HG02938 (cell line): ENCODE results near the gene CDC5L.

ENCODE experiments used
- ATAC-seq: cut with Tn5 transposase; IDR thresholded peaks from one replicate; pipeline ENCODE4 v1.9.1; 2021; ENCODE audit warnings: mild to moderate bottlenecking, moderate library complexity; ENCODE audit not compliant: unreplicated experiment

CDC5L gene

GRCh38 chr6:44410363-44410762, 22.9 kb downstream of the CDC5L start:
- ATAC-seq, result no peak

GRCh38 chr6:44411141-44411540, 23.6 kb downstream of the CDC5L start:
- ATAC-seq, result no peak

GRCh38 chr6:44415449-44415848, 27.9 kb downstream of the CDC5L start:
- ATAC-seq, result no peak

- no peak for ATAC-seq
Observed at GRCh38 chr6:44415873-44416502, 28.5 kb downstream of the CDC5L start.

- no peak for ATAC-seq
Observed at GRCh38 chr6:44422531-44422930, 35.0 kb downstream of the CDC5L start.

GRCh38 chr6:44423306-44423705, 35.8 kb downstream of the CDC5L start:
- no peak for ATAC-seq

GRCh38 chr6:44425951-44426350, 38.4 kb downstream of the CDC5L start:
- ATAC-seq, result no peak

GRCh38 chr6:44428682-44429081, 41.2 kb downstream of the CDC5L start:
- no peak for ATAC-seq

GRCh38 chr6:44430326-44430725, 42.8 kb downstream of the CDC5L start:
- no peak for ATAC-seq

GRCh38 chr6:44431118-44431725, 43.7 kb downstream of the CDC5L start:
- ATAC-seq, result no peak

- ATAC-seq, result no peak
Observed at GRCh38 chr6:44432227-44432626, 44.7 kb downstream of the CDC5L start.

GRCh38 chr6:44432726-44433125, 45.2 kb downstream of the CDC5L start:
- no peak for ATAC-seq

GRCh38 chr6:44435500-44435899, 48.0 kb downstream of the CDC5L start:
- no peak for ATAC-seq

GRCh38 chr6:44438827-44439226, 51.3 kb downstream of the CDC5L start:
- ATAC-seq, result no peak

- ATAC-seq, result no peak
Observed at GRCh38 chr6:44439270-44440045, 52.0 kb downstream of the CDC5L start.

- ATAC-seq, result no peak
Observed at GRCh38 chr6:44441091-44441855, 53.8 kb downstream of the CDC5L start.

- ATAC-seq, result no peak
Observed at GRCh38 chr6:44442236-44442635, 54.7 kb downstream of the CDC5L start.

GRCh38 chr6:44442833-44443444, 55.4 kb downstream of the CDC5L start:
- ATAC-seq, result no peak

- ATAC-seq, result no peak
Observed at GRCh38 chr6:44444853-44445252, 57.3 kb downstream of the CDC5L start.

GRCh38 chr6:44446626-44447300, 59.3 kb downstream of the CDC5L start:
- no peak for ATAC-seq
